ENCODE results near the gene UCN2. TPM values are rescaled to one million over a fixed set of nuclear protein-coding genes. Genes with fewer than 3 reads are reported as not detected.

The UCN2 gene
- polyA plus RNA-seq, 2 of the 4 experiments (the other 2 are of a cell fraction) = 4.0 to 15.9 TPM

GRCh38 chr3:48569808-48570450 is 6.3 kb upstream of the UCN2 start:
- Histone ChIP-seq H3K9me3 (no peaks in the 10 kb centered on the region), H3K27ac (no peak overlapping the region), H3K4me1 (peaks cover 39% of the 10 kb centered on the region), H3K4me2 (no peak overlapping the region), H3K4me3 (no peak overlapping the region)
- WGBS (ENCODE audit: missing lambda C conversion rate) = 94% methylated on average over 18 of the region's 18 CpGs
- ATAC-seq = no peak
- POLR2A ChIA-PET = no interaction called here
- CTCF ChIA-PET = interaction anchor here (1.0 kb wide), 1 partner anchor 12 kb away, joined by 3 read pairs; no protein-coding TSS in a partner anchor
- FAIRE-seq = no peak
- TF ChIP-seq CBX8 (IDR thresholded peaks at IDR 0.05) (no peak), ZSCAN20 (CRISPR knock-in tag; IDR thresholded peaks at IDR 0.05) (no peak), ZC3H11A (IDR thresholded peaks at IDR 0.05) (no peak), HOXB5 (CRISPR knock-in tag; IDR thresholded peaks at IDR 0.05) (no peak), JUNB (IDR thresholded peaks at IDR 0.05) (no peak), POLR2A (IDR thresholded peaks at IDR 0.05; ENCODE audit: low read length) (no peak), EHMT2 (IDR thresholded peaks at IDR 0.05; ENCODE audit: low read depth) (no peak), MAX (IDR thresholded peaks at IDR 0.05) (no peak), HEYL (CRISPR knock-in tag; IDR thresholded peaks at IDR 0.05) (no peak), EP300 (IDR thresholded peaks at IDR 0.05) (no peak), FOXS1 (CRISPR knock-in tag; IDR thresholded peaks at IDR 0.05) (no peak), NPAS2 (CRISPR knock-in tag; IDR thresholded peaks at IDR 0.05; ENCODE audit: borderline replicate concordance) (no peak), BCL3 (IDR thresholded peaks at IDR 0.05) (no peak), PHF8 (IDR thresholded peaks at IDR 0.05; ENCODE audit: borderline replicate concordance, low read depth) (no peak), POLR2AphosphoS2 (conservative IDR thresholded peaks at IDR 0.05; ENCODE audit: low read length) (no peak), RARB (CRISPR knock-in tag; IDR thresholded peaks at IDR 0.05) (no peak), TP53 (CRISPR knock-in tag; IDR thresholded peaks at IDR 0.05) (no peak)
- DNase-seq (ENCODE audit: low read depth in 1 of 2, low spot score in 1 of 2) = no peak

GRCh38 chr3:48569400-48569799 is 5.8 kb upstream of the UCN2 start:
- CTCF ChIA-PET = interaction anchor here (1.0 kb wide), 2 partner anchors 11 to 41 kb away, joined by 3 to 4 read pairs; no protein-coding TSS in a partner anchor
- H3K4me3 ChIP-seq = no peak overlapping the region
- POLR2A ChIA-PET = no interaction called here
- FAIRE-seq (no peak), DNase-seq (ENCODE audit: low read depth in 1 of 2, low spot score in 1 of 2) (no peak), ATAC-seq (no peak)
- no peak for TF ChIP-seq HMGXB4 (CRISPR knock-in tag; IDR thresholded peaks at IDR 0.05; ENCODE audit: borderline replicate concordance)
- no peak for TF ChIP-seq FOXS1 (CRISPR knock-in tag; IDR thresholded peaks at IDR 0.05)
- TF ChIP-seq RCOR1 (IDR thresholded peaks at IDR 0.05; ENCODE audit: low read depth, low read length) = no peak
- no peak for TF ChIP-seq CTCF (IDR thresholded peaks at IDR 0.05)
- TF ChIP-seq RFX5 (IDR thresholded peaks at IDR 0.05) = no peak
- TF ChIP-seq POLR2AphosphoS2 (conservative IDR thresholded peaks at IDR 0.05; ENCODE audit: low read length) = no peak
- no peak for TF ChIP-seq ZSCAN20 (CRISPR knock-in tag; IDR thresholded peaks at IDR 0.05)
- TF ChIP-seq KDM5A (IDR thresholded peaks at IDR 0.05) = no peak
- H3K27ac ChIP-seq = no peak overlapping the region; a peak in 1 of 6 replicates
- H3K9me3 ChIP-seq = no peaks in the 10 kb centered on the region
- H3K4me2 ChIP-seq = no peak overlapping the region
- WGBS (ENCODE audit: missing lambda C conversion rate) = 71% methylated on average over 1 of the region's 10 CpGs
- H3K4me1 ChIP-seq = peaks cover 45% of the 10 kb centered on the region

Measured in A549 (cell line).